ENCODE results near the gene PRDM16. TPM values are rescaled to one million over a fixed set of nuclear protein-coding genes. Genes with fewer than 3 reads are reported as not detected.

The PRDM16 gene
- total RNA-seq, 1 experiment from 2014 or later, result 6.1 TPM

- Histone ChIP-seq H3K27ac (ENCODE audit: low read depth, low read length) (no peak overlapping the region), H3K4me3 (replicated peaks in 1 of 2; ENCODE audit: low read depth in 1 of 2, low read length in 2 of 2) (no peak overlapping the region), H4K20me1 (ENCODE audit: insufficient read depth) (no peaks in the 10 kb centered on the region), H3K9me3 (ENCODE audit: control insufficient read depth in 1 of 2, insufficient read depth in 1 of 2, low read depth in 1 of 2, low read length in 2 of 2) (no peaks in the 10 kb centered on the region), H3K9me2 (ENCODE audit: insufficient read depth) (no peaks in the 10 kb centered on the region), H3K4me1 (ENCODE audit: control insufficient read depth in 1 of 2, insufficient read depth in 2 of 2, low read length in 2 of 2) (no peaks in the 10 kb centered on the region), H3K79me2 (ENCODE audit: insufficient read depth, low read length) (no peaks in the 10 kb centered on the region), H3K4me2 (ENCODE audit: low read length) (no peak overlapping the region), H3K27me3 (ENCODE audit: insufficient read depth, low read length) (peaks cover 38% of the 10 kb centered on the region), H3K9ac (ENCODE audit: low read length) (no peak overlapping the region), H3K36me3 (ENCODE audit: control insufficient read depth in 1 of 2, insufficient read depth in 2 of 2, low read length in 2 of 2) (no peaks in the 10 kb centered on the region), H2AFZ (ENCODE audit: low read depth, low read length, poor library complexity, severe bottlenecking) (no peak overlapping the region)
- ATAC-seq (no peak), DNase-seq (ENCODE audit: low read depth, low spot score) (no peak)
- POLR2A ChIA-PET, result no interaction called here
- TF ChIP-seq SRF (IDR thresholded peaks at IDR 0.05; ENCODE audit: low read depth), result no peak
- no peak for TF ChIP-seq TCF7L2 (IDR thresholded peaks at IDR 0.05; ENCODE audit: borderline replicate concordance, extremely low read depth, insufficient read depth, insufficient read length)
- TF ChIP-seq FOSL1 (IDR thresholded peaks at IDR 0.05; ENCODE audit: low read depth), result no peak
- no peak for TF ChIP-seq EZH2 (IDR thresholded peaks at IDR 0.05)
- TF ChIP-seq JUND (IDR thresholded peaks at IDR 0.05), result no peak
- TF ChIP-seq POLR2A (IDR thresholded peaks at IDR 0.05; ENCODE audit: borderline replicate concordance, extremely low read depth, insufficient read depth, insufficient read length), result no peak
- no peak for TF ChIP-seq ZFX (IDR thresholded peaks at IDR 0.05)
- TF ChIP-seq EZH2phosphoT487 (IDR thresholded peaks at IDR 0.05; ENCODE audit: borderline replicate concordance), result no peak
- no peak for TF ChIP-seq CBX3 (IDR thresholded peaks at IDR 0.05; ENCODE audit: low read depth)
- TF ChIP-seq YY1 (IDR thresholded peaks at IDR 0.05; ENCODE audit: extremely low read depth, insufficient replicate concordance, low read depth, low read length), result no peak
- TF ChIP-seq ATF3 (IDR thresholded peaks at IDR 0.05), result no peak
- no peak for TF ChIP-seq ELF1 (IDR thresholded peaks at IDR 0.05; ENCODE audit: borderline replicate concordance, low read depth)
- TF ChIP-seq RAD21 (IDR thresholded peaks at IDR 0.05; ENCODE audit: low read depth), result no peak
- no peak for TF ChIP-seq ZNF274 (IDR thresholded peaks at IDR 0.05; ENCODE audit: low read depth, low read length)
- no peak for TF ChIP-seq ZBTB33 (IDR thresholded peaks at IDR 0.05; ENCODE audit: extremely low read depth, insufficient replicate concordance, low read length)
- TF ChIP-seq MAX (IDR thresholded peaks at IDR 0.05), result no peak
- no peak for TF ChIP-seq POLR2AphosphoS5 (IDR thresholded peaks at IDR 0.05; ENCODE audit: low read depth, low read length)
- TF ChIP-seq SP1 (IDR thresholded peaks at IDR 0.05; ENCODE audit: low read depth), result no peak
- TF ChIP-seq CEBPB (IDR thresholded peaks at IDR 0.05; ENCODE audit: low read depth), result no peak
- RAD21 ChIA-PET (ENCODE audit: low non-redundant PET in 1 of 2, low total read pairs in 2 of 2, uncharacterized antibody in 2 of 2, unreplicated experiment in 2 of 2), result no interaction called here
- CTCF ChIA-PET, result no interaction called here
- intact Hi-C loops (cut with micrococcal nuclease), result no loop called here
- BruUV-seq (replicated peaks), result no TSS peak
These were observed 26.5 kb upstream of the PRDM16 start for GRCh38 chr1:3042481-3042880.
